ENCODE results near the gene VTI1A. TPM values are rescaled to one million over a fixed set of nuclear protein-coding genes. Genes with fewer than 3 reads are reported as not detected.
A peak's percentile ranks its signal among the peaks of the same experiment; 100 is the strongest.

The VTI1A gene
- total RNA-seq, 1 experiment from 2014 or later: 28.6 TPM

GRCh38 chr10:112467541-112468075 is 20.6 kb downstream of the VTI1A start:
- Mint-ChIP-seq H3K4me3 (ENCODE audit: low read depth, unreplicated experiment) (no peak overlapping the region), H3K4me1 (ENCODE audit: low read depth, unreplicated experiment) (no peaks in the 10 kb centered on the region), H3K27me3 (ENCODE audit: unreplicated experiment) (no peaks in the 10 kb centered on the region), H3K27ac (ENCODE audit: unreplicated experiment) (no peak overlapping the region), H3K9me3 (ENCODE audit: low read depth, unreplicated experiment) (no peaks in the 10 kb centered on the region), H3K36me3 (ENCODE audit: insufficient read depth, unreplicated experiment) (no peaks in the 10 kb centered on the region)
- BruUV-seq (replicated peaks): no TSS peak
- no peak for DNase-seq
- intact Hi-C loops (cut with micrococcal nuclease; ENCODE audit: unreplicated experiment): no loop called here
- TF ChIP-seq CTCF (IDR thresholded peaks at IDR 0.05; ENCODE audit: unreplicated experiment): no peak
- CTCF ChIA-PET: no interaction called here

- Mint-ChIP-seq H3K4me3 (ENCODE audit: low read depth, unreplicated experiment) (no peak overlapping the region), H3K9me3 (ENCODE audit: low read depth, unreplicated experiment) (no peaks in the 10 kb centered on the region), H3K4me1 (ENCODE audit: low read depth, unreplicated experiment) (no peaks in the 10 kb centered on the region), H3K36me3 (ENCODE audit: insufficient read depth, unreplicated experiment) (no peaks in the 10 kb centered on the region), H3K27me3 (ENCODE audit: unreplicated experiment) (no peaks in the 10 kb centered on the region), H3K27ac (ENCODE audit: unreplicated experiment) (no peak overlapping the region)
- DNase-seq: no peak
- intact Hi-C loops (cut with micrococcal nuclease; ENCODE audit: unreplicated experiment): loop anchor here (10.0 kb wide), 2 partner anchors 743 to 983 kb away; no protein-coding TSS in a partner anchor
- peak; percentile 36 for TF ChIP-seq CTCF (IDR thresholded peaks at IDR 0.05; ENCODE audit: unreplicated experiment)
- no TSS peak for BruUV-seq (replicated peaks)
- CTCF ChIA-PET: interaction anchor here (1.0 to 1.2 kb wide), 3 partner anchors 334 to 1155 kb away, joined by 3 to 10 read pairs (median 3); no protein-coding TSS in a partner anchor
Measured at GRCh38 chr10:112471878-112472487, 25.0 kb downstream of the VTI1A start.

GRCh38 chr10:112475575-112476218 is 28.7 kb downstream of the VTI1A start:
- H3K36me3 Mint-ChIP-seq (ENCODE audit: insufficient read depth, unreplicated experiment): no peaks in the 10 kb centered on the region

GRCh38 chr10:112481602-112482001 is 34.6 kb downstream of the VTI1A start:
- H3K9me3 Mint-ChIP-seq (ENCODE audit: low read depth, unreplicated experiment): no peaks in the 10 kb centered on the region
- H3K4me1 Mint-ChIP-seq (ENCODE audit: low read depth, unreplicated experiment): no peaks in the 10 kb centered on the region
- no peaks in the 10 kb centered on the region for H3K27me3 Mint-ChIP-seq (ENCODE audit: unreplicated experiment)
- TF ChIP-seq CTCF (IDR thresholded peaks at IDR 0.05; ENCODE audit: unreplicated experiment): no peak
- no TSS peak for BruUV-seq (replicated peaks)
- H3K4me3 Mint-ChIP-seq (ENCODE audit: low read depth, unreplicated experiment): no peak overlapping the region
- CTCF ChIA-PET: no interaction called here
- no peaks in the 10 kb centered on the region for H3K36me3 Mint-ChIP-seq (ENCODE audit: insufficient read depth, unreplicated experiment)
- DNase-seq: no peak
- intact Hi-C loops (cut with micrococcal nuclease; ENCODE audit: unreplicated experiment): no loop called here
- H3K27ac Mint-ChIP-seq (ENCODE audit: unreplicated experiment): no peak overlapping the region

More at GRCh38 chr10:112475575-112476218, 28.7 kb downstream of the VTI1A start:
- no peak for TF ChIP-seq CTCF (IDR thresholded peaks at IDR 0.05; ENCODE audit: unreplicated experiment)
- no peak for DNase-seq
- no peaks in the 10 kb centered on the region for H3K4me1 Mint-ChIP-seq (ENCODE audit: low read depth, unreplicated experiment)
- intact Hi-C loops (cut with micrococcal nuclease; ENCODE audit: unreplicated experiment): loop anchor here (1.0 to 10.0 kb wide), 5 partner anchors 739 to 1087 kb away; no protein-coding TSS in a partner anchor
- H3K4me3 Mint-ChIP-seq (ENCODE audit: low read depth, unreplicated experiment): no peak overlapping the region
- no peaks in the 10 kb centered on the region for H3K27me3 Mint-ChIP-seq (ENCODE audit: unreplicated experiment)
- BruUV-seq (replicated peaks): no TSS peak
- no peaks in the 10 kb centered on the region for H3K9me3 Mint-ChIP-seq (ENCODE audit: low read depth, unreplicated experiment)
- H3K27ac Mint-ChIP-seq (ENCODE audit: unreplicated experiment): no peak overlapping the region
- CTCF ChIA-PET: interaction anchor here (0.6 kb wide), 1 partner anchor 909 kb away, joined by 4 read pairs; no protein-coding TSS in a partner anchor

Measured in Calu3 (cell line).